Measurements from ENCODE around the gene PNPT1. TPM values are rescaled to one million over a fixed set of nuclear protein-coding genes. Genes with fewer than 3 reads are reported as not detected.
A peak's percentile ranks its signal among the peaks of the same experiment; 100 is the strongest.
"Not testable (repeated sequence)": the region's sequence is repeated elsewhere in the genome, so short reads cannot be mapped to it uniquely, and the experiment has no call there.

Gene PNPT1
- 28.2 and 29.2 TPM in 2 replicates for total RNA-seq (2012; rRNA removed)

DNA sequence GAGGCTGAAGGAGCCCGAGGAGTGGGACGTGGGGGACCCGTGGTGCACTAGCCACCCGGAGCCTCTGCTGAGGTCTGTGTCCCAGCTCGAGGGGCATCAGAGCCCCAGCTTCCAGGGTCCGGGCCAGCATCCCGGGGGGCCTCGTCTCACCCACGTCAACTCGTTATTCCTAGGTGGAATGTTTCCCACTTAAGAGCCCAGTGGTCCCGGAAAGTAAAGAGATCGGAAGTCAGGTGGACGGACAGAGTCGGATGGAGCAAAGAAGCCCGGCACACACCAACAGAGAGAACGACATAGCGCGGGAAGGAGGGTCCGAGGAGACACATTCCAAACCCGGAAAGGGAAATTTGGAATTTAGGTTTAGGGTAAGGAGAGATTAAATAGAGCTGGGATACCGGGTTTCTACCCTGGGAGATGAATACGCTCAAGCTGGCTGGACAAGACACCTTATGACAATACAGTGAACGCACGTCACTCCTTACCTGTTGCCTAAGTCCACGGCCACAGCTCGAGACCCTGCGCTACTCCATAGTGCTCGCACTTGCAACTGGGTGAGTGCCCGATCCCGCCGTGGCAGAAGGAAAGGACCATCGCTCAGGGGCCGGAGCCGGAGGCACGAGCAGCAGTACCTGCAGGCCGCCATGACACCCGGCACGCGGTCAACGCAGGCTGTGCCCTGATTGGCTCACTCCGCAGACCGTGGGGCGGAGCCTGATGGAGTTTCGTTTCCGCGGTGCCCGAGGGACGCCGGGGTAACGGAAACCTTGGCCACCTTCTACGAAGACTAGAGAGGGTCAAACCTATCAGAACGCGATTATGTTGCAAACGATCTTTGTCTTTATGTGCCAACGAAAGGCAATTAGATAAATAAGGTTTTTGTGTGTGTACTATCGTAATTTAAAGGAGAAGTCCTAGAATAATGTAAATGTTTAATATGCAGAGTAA lies at the start of gene PNPT1:
Gene PNPT1 (minus strand): TSS at position 664 of the 945 bp plus-strand sequence. CDS start 21 bp downstream, at position 643.
- Histone ChIP-seq H3K27me3 (ENCODE audit: control insufficient read depth, insufficient read depth, low read length) (peaks cover 10% of the 10 kb centered on the region), H3K4me3 (ENCODE audit: low read length) (peak within 1 kb of the TSS; percentile 94), H3K9ac (ENCODE audit: low read depth, low read length) (peak within 1 kb of the TSS; percentile 89), H3K9me3 (replicated peaks; ENCODE audit: low read length) (no peaks in the 10 kb centered on the region), H3K36me3 (ENCODE audit: insufficient read depth, low read length) (no peaks in the 10 kb centered on the region), H3K4me2 (ENCODE audit: low read length) (peak within 1 kb of the TSS; percentile 89), H3K4me1 (ENCODE audit: control insufficient read depth, insufficient read depth, low read length) (peaks cover 3% of the 10 kb centered on the region)

- Histone ChIP-seq H3K9ac (ENCODE audit: low read depth, low read length) (peak overlapping the region; percentile 0), H3K27me3 (ENCODE audit: control insufficient read depth, insufficient read depth, low read length) (no peaks in the 10 kb centered on the region), H3K36me3 (ENCODE audit: insufficient read depth, low read length) (no peaks in the 10 kb centered on the region), H3K4me1 (ENCODE audit: control insufficient read depth, insufficient read depth, low read length) (no peaks in the 10 kb centered on the region), H3K4me2 (ENCODE audit: low read length) (no peak overlapping the region), H3K9me3 (replicated peaks; ENCODE audit: low read length) (no peaks in the 10 kb centered on the region), H3K4me3 (ENCODE audit: low read length) (no peak overlapping the region)
Observed at GRCh38 chr2:55742996-55743395, 49.4 kb upstream of the PNPT1 start.

GRCh38 chr2:55736019-55736536 lies 42.4 kb upstream of the PNPT1 start:
- H3K4me3 ChIP-seq (ENCODE audit: low read length); H3K9me3 ChIP-seq (replicated peaks; ENCODE audit: low read length): not testable (repeated sequence)

GRCh38 chr2:55734726-55735125 lies 41.1 kb upstream of the PNPT1 start:
- no peak overlapping the region for H3K4me3 ChIP-seq (ENCODE audit: low read length)
- H3K9me3 ChIP-seq (replicated peaks; ENCODE audit: low read length): no peaks in the 10 kb centered on the region
- H3K27me3 ChIP-seq (ENCODE audit: control insufficient read depth, insufficient read depth, low read length): no peaks in the 10 kb centered on the region
- no peaks in the 10 kb centered on the region for H3K36me3 ChIP-seq (ENCODE audit: insufficient read depth, low read length)
- no peak overlapping the region for H3K4me2 ChIP-seq (ENCODE audit: low read length)
- no peak overlapping the region for H3K9ac ChIP-seq (ENCODE audit: low read depth, low read length)
- H3K4me1 ChIP-seq (ENCODE audit: control insufficient read depth, insufficient read depth, low read length): peaks cover 17% of the 10 kb centered on the region

More at GRCh38 chr2:55736019-55736536, 42.4 kb upstream of the PNPT1 start:
- H3K36me3 ChIP-seq (ENCODE audit: insufficient read depth, low read length); H3K9ac ChIP-seq (ENCODE audit: low read depth, low read length); H3K27me3 ChIP-seq (ENCODE audit: control insufficient read depth, insufficient read depth, low read length); H3K4me2 ChIP-seq (ENCODE audit: low read length): not testable (repeated sequence)
- H3K4me1 ChIP-seq (ENCODE audit: control insufficient read depth, insufficient read depth, low read length): peaks cover 17% of the 10 kb centered on the region

GRCh38 chr2:55733335-55733734 lies 39.7 kb upstream of the PNPT1 start:
- Histone ChIP-seq H3K9ac (ENCODE audit: low read depth, low read length) (peak overlapping the region; percentile 0), H3K36me3 (ENCODE audit: insufficient read depth, low read length) (no peaks in the 10 kb centered on the region), H3K9me3 (replicated peaks; ENCODE audit: low read length) (no peaks in the 10 kb centered on the region), H3K27me3 (ENCODE audit: control insufficient read depth, insufficient read depth, low read length) (no peaks in the 10 kb centered on the region), H3K4me3 (ENCODE audit: low read length) (no peak overlapping the region), H3K4me2 (ENCODE audit: low read length) (no peak overlapping the region), H3K4me1 (ENCODE audit: control insufficient read depth, insufficient read depth, low read length) (peaks cover 17% of the 10 kb centered on the region)

DNA sequence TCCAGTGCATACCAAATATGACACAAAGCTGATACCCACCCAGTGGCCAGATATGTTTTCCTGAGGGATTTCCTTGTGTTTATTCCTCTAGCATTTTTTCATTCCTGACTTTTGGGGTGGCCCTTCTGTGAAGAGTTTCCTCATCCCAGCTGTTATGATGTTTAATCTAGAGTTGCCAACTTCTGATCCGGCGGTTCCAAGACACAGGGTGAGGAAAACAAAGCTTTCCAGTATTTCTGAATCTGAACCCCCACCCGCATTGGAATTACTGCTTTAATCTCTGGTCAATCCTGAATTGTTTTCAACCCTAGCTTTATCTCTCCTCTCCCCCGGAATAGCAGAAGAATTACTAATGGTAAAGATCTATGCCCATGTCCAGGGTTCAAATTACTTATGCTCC lies 39.2 kb upstream of the PNPT1 start:
- no peak overlapping the region for H3K4me2 ChIP-seq (ENCODE audit: low read length)
- no peaks in the 10 kb centered on the region for H3K36me3 ChIP-seq (ENCODE audit: insufficient read depth, low read length)
- no peaks in the 10 kb centered on the region for H3K9me3 ChIP-seq (replicated peaks; ENCODE audit: low read length)
- no peak overlapping the region for H3K4me3 ChIP-seq (ENCODE audit: low read length)
- H3K4me1 ChIP-seq (ENCODE audit: control insufficient read depth, insufficient read depth, low read length): peaks cover 17% of the 10 kb centered on the region
- H3K27me3 ChIP-seq (ENCODE audit: control insufficient read depth, insufficient read depth, low read length): no peaks in the 10 kb centered on the region
- H3K9ac ChIP-seq (ENCODE audit: low read depth, low read length): peak overlapping the region; percentile 0

GRCh38 chr2:55729136-55729685 lies 35.6 kb upstream of the PNPT1 start:
- H3K9ac ChIP-seq (ENCODE audit: low read depth, low read length): no peak overlapping the region

GRCh38 chr2:55721596-55722215 lies 28.1 kb upstream of the PNPT1 start:
- Histone ChIP-seq H3K9me3 (replicated peaks; ENCODE audit: low read length) (no peaks in the 10 kb centered on the region), H3K4me3 (ENCODE audit: low read length) (no peak overlapping the region), H3K9ac (ENCODE audit: low read depth, low read length) (peak overlapping the region; percentile 17), H3K36me3 (ENCODE audit: insufficient read depth, low read length) (no peaks in the 10 kb centered on the region), H3K4me1 (ENCODE audit: control insufficient read depth, insufficient read depth, low read length) (peaks cover 5% of the 10 kb centered on the region), H3K27me3 (ENCODE audit: control insufficient read depth, insufficient read depth, low read length) (no peaks in the 10 kb centered on the region), H3K4me2 (ENCODE audit: low read length) (peak overlapping the region; percentile 2)

More at GRCh38 chr2:55729136-55729685, 35.6 kb upstream of the PNPT1 start:
- H3K4me3 ChIP-seq (ENCODE audit: low read length): no peak overlapping the region
- H3K36me3 ChIP-seq (ENCODE audit: insufficient read depth, low read length): no peaks in the 10 kb centered on the region
- H3K27me3 ChIP-seq (ENCODE audit: control insufficient read depth, insufficient read depth, low read length): no peaks in the 10 kb centered on the region
- peaks cover 12% of the 10 kb centered on the region for H3K4me1 ChIP-seq (ENCODE audit: control insufficient read depth, insufficient read depth, low read length)
- H3K9me3 ChIP-seq (replicated peaks; ENCODE audit: low read length): no peaks in the 10 kb centered on the region
- no peak overlapping the region for H3K4me2 ChIP-seq (ENCODE audit: low read length)

GRCh38 chr2:55720417-55720816 lies 26.8 kb upstream of the PNPT1 start:
- no peaks in the 10 kb centered on the region for H3K9me3 ChIP-seq (replicated peaks; ENCODE audit: low read length)
- H3K4me3 ChIP-seq (ENCODE audit: low read length): no peak overlapping the region
- H3K4me2 ChIP-seq (ENCODE audit: low read length): no peak overlapping the region
- H3K4me1 ChIP-seq (ENCODE audit: control insufficient read depth, insufficient read depth, low read length): peaks cover 5% of the 10 kb centered on the region
- H3K9ac ChIP-seq (ENCODE audit: low read depth, low read length): no peak overlapping the region
- no peaks in the 10 kb centered on the region for H3K27me3 ChIP-seq (ENCODE audit: control insufficient read depth, insufficient read depth, low read length)
- H3K36me3 ChIP-seq (ENCODE audit: insufficient read depth, low read length): no peaks in the 10 kb centered on the region

DNA sequence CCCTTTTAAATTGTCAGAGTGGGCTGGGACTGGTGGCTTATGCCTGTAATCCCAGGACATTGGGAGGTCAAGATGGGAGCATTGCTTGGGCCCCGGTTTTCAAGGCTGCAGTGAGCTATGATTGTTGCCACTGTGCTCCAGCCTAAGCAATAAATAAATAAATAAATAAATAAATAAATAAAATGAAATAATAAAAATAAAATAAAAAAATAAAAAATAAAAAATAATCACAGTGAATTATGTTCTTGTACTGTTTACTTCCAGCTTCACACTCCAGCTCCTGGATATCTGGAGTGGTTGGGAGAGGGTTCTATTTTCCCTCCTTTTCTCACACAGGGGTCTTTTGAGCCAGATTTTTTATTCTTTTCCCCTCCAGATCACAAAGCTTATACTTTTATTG lies 26.2 kb upstream of the PNPT1 start:
- Histone ChIP-seq H3K4me2 (ENCODE audit: low read length) (no peak overlapping the region), H3K36me3 (ENCODE audit: insufficient read depth, low read length) (no peaks in the 10 kb centered on the region), H3K9ac (ENCODE audit: low read depth, low read length) (no peak overlapping the region), H3K4me1 (ENCODE audit: control insufficient read depth, insufficient read depth, low read length) (peaks cover 5% of the 10 kb centered on the region), H3K27me3 (ENCODE audit: control insufficient read depth, insufficient read depth, low read length) (no peaks in the 10 kb centered on the region), H3K4me3 (ENCODE audit: low read length) (no peak overlapping the region), H3K9me3 (replicated peaks; ENCODE audit: low read length) (no peaks in the 10 kb centered on the region)

All from skeletal muscle satellite cell (primary cell).